Subcutaneous abdominal adipose tissue (tissue), 5 donors: ENCODE results near the gene UBE3C.

ENCODE experiments used
- H3K27ac ChIP-seq: one replicate; pipeline ENCODE4 v1.7.0; 2013; ENCODE audit warnings: low read depth, mild to moderate bottlenecking, inconsistent platforms, low read length, moderate library complexity
- H3K27me3 ChIP-seq, 5 donors: one replicate each; pipeline ENCODE4 v1.7.0; 2013; ENCODE audit warnings: low read length in 5 of 5, inconsistent platforms in 1 of 5; ENCODE audit not compliant: control insufficient read depth in 5 of 5, insufficient read depth in 4 of 5
- H3K36me3 ChIP-seq, 5 donors: one replicate each; pipeline ENCODE4 v1.7.0; 2013; ENCODE audit warnings: low read length in 5 of 5; ENCODE audit not compliant: control insufficient read depth in 5 of 5, insufficient read depth in 5 of 5
- H3K4me1 ChIP-seq, 5 donors: one replicate each; pipeline ENCODE4 v1.7.0; 2013; ENCODE audit warnings: low read length in 5 of 5, mild to moderate bottlenecking in 3 of 5, moderate library complexity in 1 of 5; ENCODE audit not compliant: control insufficient read depth in 5 of 5, insufficient read depth in 5 of 5
- H3K4me3 ChIP-seq, 5 donors: one replicate each; pipeline ENCODE4 v1.7.0; 2013; ENCODE audit warnings: low read length in 5 of 5, low read depth in 1 of 5
- H3K9ac ChIP-seq, 5 donors: one replicate each; pipeline ENCODE4 v1.7.0; 2013; ENCODE audit warnings: low read length in 5 of 5, mild to moderate bottlenecking in 4 of 5, moderate library complexity in 3 of 5
- H3K9me3 ChIP-seq, 5 donors: one replicate each; pipeline ENCODE4 v1.7.0; 2013; ENCODE audit warnings: low read length in 5 of 5; ENCODE audit not compliant: control insufficient read depth in 5 of 5
- donor health status: healthy.
- donor health status: healthy.
- donor health status: healthy.
- donor health status: healthy.
- donor health status: healthy.

UBE3C gene

GRCh38 chr7:157112706-157113105, 26.0 kb upstream of the UBE3C start:
- no peak overlapping the region for H3K4me3 ChIP-seq
- H3K27ac ChIP-seq: no peak overlapping the region
- peaks cover 4 to 15% (median 9%) of the 10 kb centered on the region in 5 donors for H3K9me3 ChIP-seq
- H3K36me3 ChIP-seq: no peaks in the 10 kb centered on the region
- H3K4me1 ChIP-seq: no peaks in the 10 kb centered on the region
- peaks cover 0 to 14% (median 6%) of the 10 kb centered on the region in 5 donors for H3K27me3 ChIP-seq
- H3K9ac ChIP-seq: no peak overlapping the region

DNA sequence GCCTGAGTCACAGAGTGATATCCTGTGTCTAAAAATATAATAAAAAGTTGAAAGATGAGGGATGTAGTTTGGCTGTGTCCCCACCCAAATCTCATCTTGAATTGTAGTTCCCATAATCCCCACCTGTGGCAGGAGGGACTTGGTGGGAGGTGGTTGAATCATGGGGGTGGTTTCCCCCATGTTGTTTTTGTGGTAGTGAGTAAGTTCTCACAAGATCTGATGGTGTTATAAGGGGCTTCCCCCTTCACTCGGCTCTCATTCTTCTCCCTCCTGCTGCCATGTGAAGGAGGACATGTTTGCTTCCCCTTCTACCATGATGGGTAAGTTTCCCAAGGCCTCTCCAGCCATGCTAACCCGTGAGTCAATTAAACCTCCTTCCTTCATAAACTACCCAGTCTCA, 25.1 kb upstream of the UBE3C start:
- H3K27ac ChIP-seq: no peak overlapping the region
- H3K36me3 ChIP-seq: no peaks in the 10 kb centered on the region
- no peaks in the 10 kb centered on the region for H3K4me1 ChIP-seq
- peaks cover 4 to 19% (median 12%) of the 10 kb centered on the region in 5 donors for H3K9me3 ChIP-seq
- H3K9ac ChIP-seq: no peak overlapping the region
- peaks cover 0 to 10% (median 2%) of the 10 kb centered on the region in 5 donors for H3K27me3 ChIP-seq
- H3K4me3 ChIP-seq: no peak overlapping the region

DNA sequence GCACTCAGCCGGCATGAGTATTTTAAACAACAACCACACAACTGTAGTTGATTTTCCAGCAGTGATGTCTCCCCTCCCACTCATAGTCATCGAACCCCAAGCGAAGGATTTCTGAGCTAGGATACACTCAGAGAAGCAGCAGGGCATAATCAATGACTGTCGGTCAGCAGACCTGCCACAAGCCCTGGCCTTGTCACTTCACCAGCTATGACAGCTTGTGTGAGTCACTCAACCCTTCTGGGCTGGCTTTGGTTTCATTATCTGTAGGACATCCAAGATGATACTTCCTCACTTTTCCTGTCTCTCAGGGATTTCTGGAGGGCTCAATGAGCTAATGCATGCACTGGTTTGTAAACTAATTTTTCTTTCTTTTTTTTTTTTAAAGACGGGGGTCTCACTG, 22.0 kb upstream of the UBE3C start:
- no peaks in the 10 kb centered on the region for H3K36me3 ChIP-seq
- H3K4me1 ChIP-seq: no peaks in the 10 kb centered on the region
- H3K9ac ChIP-seq: no peak overlapping the region
- no peak overlapping the region for H3K4me3 ChIP-seq
- H3K9me3 ChIP-seq: peaks cover 0 to 12% (median 7%) of the 10 kb centered on the region in 5 donors
- peaks cover 0 to 5% (median 0%) of the 10 kb centered on the region in 5 donors for H3K27me3 ChIP-seq
- no peak overlapping the region for H3K27ac ChIP-seq

DNA sequence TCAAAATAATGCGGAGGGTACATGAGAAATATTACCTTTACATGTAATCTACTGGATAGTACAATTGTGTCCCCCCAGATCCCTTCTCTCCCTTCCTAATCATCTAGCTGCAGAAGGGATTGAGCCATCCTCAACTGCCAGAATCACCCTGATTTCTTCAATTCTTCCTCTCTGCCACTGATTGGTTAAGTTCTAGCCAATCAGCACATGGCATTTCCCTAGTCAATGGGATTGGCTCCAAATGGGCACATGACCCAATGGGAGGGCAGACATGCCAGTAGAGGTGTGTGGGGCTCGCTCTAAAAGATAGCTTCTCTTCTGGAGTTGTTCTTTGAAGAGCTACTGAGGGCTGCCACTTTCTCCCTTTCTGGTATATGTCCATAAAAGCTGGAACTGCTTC, 20.9 kb upstream of the UBE3C start:
- Histone ChIP-seq H3K27ac (no peak overlapping the region), H3K27me3 (peaks cover 0 to 5% (median 0%) of the 10 kb centered on the region in 5 donors)

DNA sequence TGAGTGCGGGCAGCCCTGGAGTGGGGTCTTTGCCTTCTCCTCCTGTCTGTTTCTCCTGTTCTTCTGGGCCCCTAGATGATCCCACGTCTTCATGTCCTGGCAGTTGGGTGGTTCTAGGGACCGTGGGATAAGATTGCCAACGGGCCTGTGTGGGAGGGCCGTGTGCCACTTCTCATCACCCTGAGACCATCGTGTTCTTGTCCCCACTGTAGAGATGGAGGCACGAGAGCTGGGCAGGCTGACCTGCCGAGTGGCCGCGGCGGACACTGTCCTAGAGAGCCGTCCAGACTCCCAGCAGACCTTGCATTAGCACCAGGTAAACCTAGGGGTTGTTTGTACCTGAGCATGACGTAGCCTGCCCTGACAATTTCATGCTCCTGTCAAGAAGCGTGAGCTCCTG, 18.5 kb upstream of the UBE3C start:
- no peak overlapping the region for H3K4me3 ChIP-seq
- H3K27me3 ChIP-seq: peaks cover 0 to 5% (median 0%) of the 10 kb centered on the region in 5 donors
- H3K4me1 ChIP-seq: no peaks in the 10 kb centered on the region
- peaks cover 0 to 10% (median 6%) of the 10 kb centered on the region in 5 donors for H3K9me3 ChIP-seq
- H3K36me3 ChIP-seq: no peaks in the 10 kb centered on the region
- no peak overlapping the region for H3K9ac ChIP-seq
- H3K27ac ChIP-seq: no peak overlapping the region

More for the DNA sequence above, 20.9 kb upstream of the UBE3C start:
- no peaks in the 10 kb centered on the region for H3K36me3 ChIP-seq
- no peak overlapping the region for H3K9ac ChIP-seq
- peaks cover 0 to 10% (median 6%) of the 10 kb centered on the region in 5 donors for H3K9me3 ChIP-seq
- no peaks in the 10 kb centered on the region for H3K4me1 ChIP-seq
- no peak overlapping the region for H3K4me3 ChIP-seq

DNA sequence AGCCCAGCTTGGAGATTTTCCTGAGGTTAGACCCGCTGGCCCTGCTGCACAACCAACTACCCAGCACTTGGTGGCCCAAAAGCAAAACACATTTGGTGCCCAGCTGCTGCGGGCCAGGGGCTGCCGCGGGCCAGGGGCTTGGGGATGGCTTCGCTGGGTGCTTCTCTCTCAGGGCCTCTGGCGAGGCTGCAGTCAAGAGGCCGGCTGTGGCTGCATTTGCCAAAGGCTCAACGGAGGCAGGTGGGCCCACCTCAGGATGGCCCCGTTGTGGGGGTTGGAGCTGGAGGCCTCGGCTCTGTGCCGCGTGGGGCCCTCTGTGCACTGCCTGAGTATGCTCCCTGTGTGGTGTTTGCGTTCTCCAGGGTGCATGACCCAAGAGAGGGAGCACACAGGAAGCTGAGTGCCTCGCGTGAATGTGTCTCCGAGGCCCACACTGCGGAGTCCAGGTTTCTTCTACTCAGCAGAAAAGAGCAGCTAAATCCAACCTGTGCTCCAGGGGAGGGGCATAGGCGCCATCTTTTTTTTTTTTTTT, 17.5 kb upstream of the UBE3C start:
- no peaks in the 10 kb centered on the region for H3K36me3 ChIP-seq
- peaks cover 0 to 5% (median 0%) of the 10 kb centered on the region in 5 donors for H3K27me3 ChIP-seq
- no peaks in the 10 kb centered on the region for H3K4me1 ChIP-seq
- no peak overlapping the region for H3K27ac ChIP-seq
- H3K9ac ChIP-seq: no peak overlapping the region
- peaks cover 0 to 10% (median 6%) of the 10 kb centered on the region in 5 donors for H3K9me3 ChIP-seq
- H3K4me3 ChIP-seq: no peak overlapping the region

GRCh38 chr7:157122800-157123495, 15.8 kb upstream of the UBE3C start:
- no peak overlapping the region for H3K9ac ChIP-seq
- H3K9me3 ChIP-seq: peaks cover 0 to 2% (median 0%) of the 10 kb centered on the region in 5 donors
- no peaks in the 10 kb centered on the region for H3K4me1 ChIP-seq
- peaks cover 0 to 3% (median 0%) of the 10 kb centered on the region in 5 donors for H3K27me3 ChIP-seq
- no peak overlapping the region for H3K27ac ChIP-seq
- no peak overlapping the region for H3K4me3 ChIP-seq
- H3K36me3 ChIP-seq: no peaks in the 10 kb centered on the region

- no peaks in the 10 kb centered on the region for H3K9me3 ChIP-seq
- no peak overlapping the region for H3K4me3 ChIP-seq
- no peaks in the 10 kb centered on the region for H3K36me3 ChIP-seq
- H3K9ac ChIP-seq: no peak overlapping the region
- H3K27ac ChIP-seq: no peak overlapping the region
- no peaks in the 10 kb centered on the region for H3K4me1 ChIP-seq
- H3K27me3 ChIP-seq: peaks cover 0 to 5% (median 2%) of the 10 kb centered on the region in 5 donors
Measured at GRCh38 chr7:157124690-157125089, 14.0 kb upstream of the UBE3C start.

DNA sequence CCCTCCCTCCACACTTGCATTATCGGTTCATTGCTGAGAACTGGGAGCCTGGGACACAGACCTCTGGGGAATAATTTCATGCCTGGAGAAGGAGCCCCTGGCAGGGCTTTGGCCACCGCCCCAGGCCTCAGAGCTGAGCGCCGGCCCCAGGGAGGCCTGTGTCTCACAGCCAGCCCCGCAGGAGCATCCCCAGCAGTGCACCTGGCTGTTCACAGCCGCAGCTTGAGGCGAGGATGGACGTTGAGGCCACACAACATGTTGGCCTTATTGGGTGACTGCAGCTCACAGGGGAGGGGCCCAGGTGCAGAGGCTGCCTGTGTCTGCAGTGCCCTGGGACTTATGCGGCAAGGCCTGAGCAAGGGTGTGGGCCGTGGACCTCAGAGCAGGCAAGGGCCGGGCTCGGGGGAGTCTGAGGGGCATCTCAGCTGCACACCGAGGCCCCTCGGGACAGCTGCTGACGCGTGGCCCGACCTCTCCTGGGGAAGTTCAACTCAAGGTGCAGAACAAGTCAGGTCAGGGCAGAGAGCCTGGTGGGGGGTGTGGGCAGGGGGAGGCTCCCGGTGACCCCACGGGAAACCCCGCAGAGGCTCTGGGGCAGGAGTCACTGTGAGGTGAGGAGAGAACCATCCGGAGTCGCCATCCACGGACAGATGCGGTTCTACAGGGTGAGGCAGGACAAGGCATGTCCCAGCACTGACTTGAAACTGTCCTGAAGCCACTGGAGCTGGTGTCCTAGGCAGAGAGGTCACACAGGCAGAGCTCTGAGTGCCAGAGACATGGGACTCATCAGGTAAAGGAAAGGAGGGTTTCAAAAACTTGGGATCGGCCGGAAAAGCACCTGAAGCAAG, 13.1 kb upstream of the UBE3C start:
- Histone ChIP-seq H3K27ac (no peak overlapping the region), H3K27me3 (peaks cover 2 to 10% (median 3%) of the 10 kb centered on the region in 5 donors), H3K9ac (no peak overlapping the region), H3K9me3 (no peaks in the 10 kb centered on the region), H3K4me1 (no peaks in the 10 kb centered on the region), H3K36me3 (no peaks in the 10 kb centered on the region), H3K4me3 (no peak overlapping the region)

GRCh38 chr7:157126921-157127320, 11.8 kb upstream of the UBE3C start:
- no peaks in the 10 kb centered on the region for H3K4me1 ChIP-seq

More at GRCh38 chr7:157126921-157127320, 11.8 kb upstream of the UBE3C start:
- Histone ChIP-seq H3K36me3 (no peaks in the 10 kb centered on the region), H3K4me3 (no peak overlapping the region), H3K9ac (no peak overlapping the region), H3K27ac (no peak overlapping the region), H3K9me3 (no peaks in the 10 kb centered on the region), H3K27me3 (peaks cover 3 to 13% (median 6%) of the 10 kb centered on the region in 5 donors)
